Fibroblast of lung (primary cell): ENCODE data around the gene ZFP36L1.

ENCODE experiments used
- EZH2 ChIP-seq: IDR thresholded peaks from 2 replicates; pipeline ENCODE4 v1.5.1; 2012; ENCODE audit warnings: low read length, control low read depth, mild to moderate bottlenecking; ENCODE audit errors: missing control alignments
- TF ChIP-seq, protein P1 (sequence below), 2 donors: IDR thresholded peaks in 1 of 2; conservative IDR thresholded peaks in 1 of 2; 1 replicate in 1 of 2; 2 replicates in 1 of 2; pipeline ENCODE4 v1.5.1; 2011 to 2012; ENCODE audit warnings: low read length in 2 of 2, control low read depth in 1 of 2, inconsistent platforms in 1 of 2, low read depth in 1 of 2, mild to moderate bottlenecking in 1 of 2

DNA sequence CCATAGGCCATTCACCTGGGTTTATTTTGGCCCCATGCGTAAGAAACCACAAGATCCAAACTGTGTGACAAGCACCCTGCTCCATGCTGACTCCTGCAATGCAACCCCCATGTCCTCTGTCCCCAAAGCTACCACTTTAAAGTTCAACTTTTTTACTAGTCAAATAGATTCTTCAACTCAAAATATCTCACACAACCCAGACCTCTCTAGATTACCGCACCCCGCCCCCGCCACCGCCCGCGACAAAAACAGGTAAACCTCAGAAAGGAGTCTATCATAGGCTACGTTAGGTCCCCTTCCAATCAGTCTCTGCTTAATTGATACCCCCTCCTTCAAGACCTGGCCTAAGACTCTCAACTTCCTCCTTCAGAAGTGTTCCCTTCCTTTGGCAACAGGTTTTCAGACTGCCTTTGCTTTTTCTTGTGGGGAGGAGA, 2.2 kb downstream of the ZFP36L1 start:
- TF ChIP-seq, protein P1, sequence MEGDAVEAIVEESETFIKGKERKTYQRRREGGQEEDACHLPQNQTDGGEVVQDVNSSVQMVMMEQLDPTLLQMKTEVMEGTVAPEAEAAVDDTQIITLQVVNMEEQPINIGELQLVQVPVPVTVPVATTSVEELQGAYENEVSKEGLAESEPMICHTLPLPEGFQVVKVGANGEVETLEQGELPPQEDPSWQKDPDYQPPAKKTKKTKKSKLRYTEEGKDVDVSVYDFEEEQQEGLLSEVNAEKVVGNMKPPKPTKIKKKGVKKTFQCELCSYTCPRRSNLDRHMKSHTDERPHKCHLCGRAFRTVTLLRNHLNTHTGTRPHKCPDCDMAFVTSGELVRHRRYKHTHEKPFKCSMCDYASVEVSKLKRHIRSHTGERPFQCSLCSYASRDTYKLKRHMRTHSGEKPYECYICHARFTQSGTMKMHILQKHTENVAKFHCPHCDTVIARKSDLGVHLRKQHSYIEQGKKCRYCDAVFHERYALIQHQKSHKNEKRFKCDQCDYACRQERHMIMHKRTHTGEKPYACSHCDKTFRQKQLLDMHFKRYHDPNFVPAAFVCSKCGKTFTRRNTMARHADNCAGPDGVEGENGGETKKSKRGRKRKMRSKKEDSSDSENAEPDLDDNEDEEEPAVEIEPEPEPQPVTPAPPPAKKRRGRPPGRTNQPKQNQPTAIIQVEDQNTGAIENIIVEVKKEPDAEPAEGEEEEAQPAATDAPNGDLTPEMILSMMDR (conservative IDR thresholded peaks at IDR 0.05 in 1 of 2, IDR thresholded peaks at IDR 0.05 in 1 of 2; ENCODE audit: low read depth in 1 of 2, low read length in 2 of 2), result no peak
- no peak for TF ChIP-seq EZH2
